Tibial nerve (tissue), 4 donors: ENCODE data around the gene SPON1. TPM values are rescaled to one million over a fixed set of nuclear protein-coding genes. Genes with fewer than 3 reads are reported as not detected.
A peak's percentile ranks its signal among the peaks of the same experiment; 100 is the strongest.
"Not testable (repeated sequence)": the region's sequence is repeated elsewhere in the genome, so short reads cannot be mapped to it uniquely, and the experiment has no call there.

ENCODE experiments used
- DNase-seq, 2 donors: peaks; one replicate each; pipeline ENCODE4 v3.0.0-alpha.2; 2019; ENCODE audit warnings: low spot score in 2 of 2
- H3K27ac ChIP-seq, 4 donors: fragments of 200-600 bp; sonication (generic) in 3 of 4; one replicate each; pipeline ENCODE4 v1.5.1; 2017 to 2019; ENCODE audit warnings: mild to moderate bottlenecking in 1 of 4
- H3K27me3 ChIP-seq, 2 donors: fragments of 200-600 bp; sonication (generic) in 1 of 2; one replicate each; pipeline versions ENCODE4 v1.5.1 to v1.6.0; 2017 to 2019
- H3K36me3 ChIP-seq, 3 donors: fragments of 200-600 bp; sonication (generic); one replicate each; pipeline ENCODE4 v1.5.1; 2018 to 2019
- H3K4me1 ChIP-seq, 4 donors: fragments of 200-600 bp; sonication (generic) in 3 of 4; one replicate each; pipeline ENCODE4 v1.5.1; 2017 to 2019
- H3K4me3 ChIP-seq, 4 donors: fragments of 200-600 bp; sonication (generic) in 3 of 4; one replicate each; pipeline ENCODE4 v1.5.1; 2017 to 2019; ENCODE audit warnings: mild to moderate bottlenecking in 1 of 4, moderate library complexity in 1 of 4
- H3K9me3 ChIP-seq, 4 donors: fragments of 200-600 bp; sonication (generic) in 3 of 4; one replicate each; pipeline ENCODE4 v1.5.1; 2017 to 2019
- EP300 ChIP-seq, 2 donors: sonication (generic); formaldehyde crosslinking; IDR thresholded peaks; one replicate each; pipeline ENCODE4 v1.6.1; 2017; ENCODE audit warnings: antibody characterized with exemption in 2 of 2, mild to moderate bottlenecking in 1 of 2
- POLR2A ChIP-seq, 2 donors: fragments of 450-650 bp; IDR thresholded peaks; one replicate each; pipeline ENCODE4 v1.6.1; 2017; ENCODE audit warnings: antibody characterized with exemption in 2 of 2, mild to moderate bottlenecking in 2 of 2, moderate library complexity in 2 of 2
- WGBS, 2 donors: methylation state at CpG; one replicate each; pipeline ENCODE4 v1.1.5; 2018; 5-methylcytosine and 5-hydroxymethylcytosine counted together
- total RNA-seq, 4 donors: library from RNA; depleted of rRNA; stranded (reverse); fragments of >200 nt; gene quantifications; one replicate each; pipeline ENCODE4 v1.1.0, GENCODE V29; 2016
- TF ChIP-seq, protein P1 (sequence below), 5 experiments: fragments of 200-600 bp in 3 of 5; fragments of 450-650 bp in 2 of 5; sonication (generic) in 3 of 5; IDR thresholded peaks; one replicate each; pipeline ENCODE4 v1.5.1; 2016 to 2019; ENCODE audit warnings: antibody characterized with exemption in 5 of 5, mild to moderate bottlenecking in 3 of 5, moderate library complexity in 2 of 5

The SPON1 gene
- total RNA-seq, 4 donors from 2014 or later = 13.5 to 33.9 (median 30.2) TPM

GRCh38 chr11:14079797-14080196, 117.3 kb downstream of the SPON1 start:
- Histone ChIP-seq H3K36me3 (no peaks in the 10 kb centered on the region), H3K4me3 (no peak overlapping the region), H3K27me3 (no peaks in the 10 kb centered on the region), H3K4me1 (peaks cover 0 to 8% (median 0%) of the 10 kb centered on the region in 4 donors), H3K27ac (no peak overlapping the region), H3K9me3 (no peaks in the 10 kb centered on the region)
- DNase-seq = no peak
- WGBS, 2 donors = 68 to 69% methylated on average over 4 of the region's 4 CpGs
- no peak for TF ChIP-seq EP300 (IDR thresholded peaks at IDR 0.05)
- TF ChIP-seq, protein P1, sequence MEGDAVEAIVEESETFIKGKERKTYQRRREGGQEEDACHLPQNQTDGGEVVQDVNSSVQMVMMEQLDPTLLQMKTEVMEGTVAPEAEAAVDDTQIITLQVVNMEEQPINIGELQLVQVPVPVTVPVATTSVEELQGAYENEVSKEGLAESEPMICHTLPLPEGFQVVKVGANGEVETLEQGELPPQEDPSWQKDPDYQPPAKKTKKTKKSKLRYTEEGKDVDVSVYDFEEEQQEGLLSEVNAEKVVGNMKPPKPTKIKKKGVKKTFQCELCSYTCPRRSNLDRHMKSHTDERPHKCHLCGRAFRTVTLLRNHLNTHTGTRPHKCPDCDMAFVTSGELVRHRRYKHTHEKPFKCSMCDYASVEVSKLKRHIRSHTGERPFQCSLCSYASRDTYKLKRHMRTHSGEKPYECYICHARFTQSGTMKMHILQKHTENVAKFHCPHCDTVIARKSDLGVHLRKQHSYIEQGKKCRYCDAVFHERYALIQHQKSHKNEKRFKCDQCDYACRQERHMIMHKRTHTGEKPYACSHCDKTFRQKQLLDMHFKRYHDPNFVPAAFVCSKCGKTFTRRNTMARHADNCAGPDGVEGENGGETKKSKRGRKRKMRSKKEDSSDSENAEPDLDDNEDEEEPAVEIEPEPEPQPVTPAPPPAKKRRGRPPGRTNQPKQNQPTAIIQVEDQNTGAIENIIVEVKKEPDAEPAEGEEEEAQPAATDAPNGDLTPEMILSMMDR (IDR thresholded peaks at IDR 0.05) = no peak
- TF ChIP-seq POLR2A (IDR thresholded peaks at IDR 0.05) = no peak

- H3K4me1 ChIP-seq = peaks cover 0 to 8% (median 0%) of the 10 kb centered on the region in 4 donors
- TF ChIP-seq POLR2A (IDR thresholded peaks at IDR 0.05) = no peak
- TF ChIP-seq, protein P1 (IDR thresholded peaks at IDR 0.05) = no peak
- no peak for TF ChIP-seq EP300 (IDR thresholded peaks at IDR 0.05)
- no peak overlapping the region for H3K4me3 ChIP-seq
- DNase-seq = no peak
- H3K27ac ChIP-seq = peak overlapping the region in 1 of 4 donors; percentile 24
- H3K36me3 ChIP-seq = no peaks in the 10 kb centered on the region
- no peaks in the 10 kb centered on the region for H3K27me3 ChIP-seq
- no peaks in the 10 kb centered on the region for H3K9me3 ChIP-seq
- WGBS, 2 donors = 16 to 21% methylated on average over 6 of the region's 6 CpGs
Measured at GRCh38 chr11:14081581-14082231, 119.2 kb downstream of the SPON1 start.

GRCh38 chr11:14082338-14082737, 119.8 kb downstream of the SPON1 start:
- Histone ChIP-seq H3K27ac (peak overlapping the region in 1 of 4 donors; percentile 24), H3K36me3 (no peaks in the 10 kb centered on the region), H3K27me3 (no peaks in the 10 kb centered on the region), H3K9me3 (no peaks in the 10 kb centered on the region), H3K4me3 (no peak overlapping the region), H3K4me1 (peaks cover 0 to 8% (median 0%) of the 10 kb centered on the region in 4 donors)
- 35 to 44% methylated on average over 5 of the region's 5 CpGs for WGBS, 2 donors
- TF ChIP-seq EP300 (IDR thresholded peaks at IDR 0.05) (no peak), POLR2A (IDR thresholded peaks at IDR 0.05) (no peak)
- TF ChIP-seq, protein P1 (IDR thresholded peaks at IDR 0.05) = no peak
- no peak for DNase-seq

DNA sequence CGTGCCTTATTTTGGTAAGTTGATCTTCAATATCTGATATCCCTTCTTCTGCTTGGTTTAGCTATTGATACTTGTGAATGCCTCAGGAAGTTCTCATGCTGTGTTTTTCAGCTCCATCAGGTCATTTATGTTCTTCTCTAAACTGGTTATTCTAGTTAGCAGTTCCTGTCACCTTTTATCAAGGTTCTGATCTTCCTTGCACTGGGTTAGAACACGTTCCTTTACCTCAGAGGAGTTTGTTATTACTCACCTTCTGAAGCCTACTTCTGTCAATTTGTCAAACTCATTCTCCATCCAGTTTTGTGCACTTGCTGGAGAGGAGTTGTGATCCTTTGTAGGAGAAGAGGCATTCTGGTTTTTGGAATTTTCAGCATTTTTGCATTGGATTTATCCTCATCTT, 126.3 kb downstream of the SPON1 start:
- not testable (repeated sequence) for H3K4me3 ChIP-seq, DNase-seq, H3K9me3 ChIP-seq, H3K36me3 ChIP-seq, H3K4me1 ChIP-seq, H3K27ac ChIP-seq, H3K27me3 ChIP-seq
- WGBS, 2 donors = 88 to 95% methylated on average over 2 of the region's 2 CpGs

DNA sequence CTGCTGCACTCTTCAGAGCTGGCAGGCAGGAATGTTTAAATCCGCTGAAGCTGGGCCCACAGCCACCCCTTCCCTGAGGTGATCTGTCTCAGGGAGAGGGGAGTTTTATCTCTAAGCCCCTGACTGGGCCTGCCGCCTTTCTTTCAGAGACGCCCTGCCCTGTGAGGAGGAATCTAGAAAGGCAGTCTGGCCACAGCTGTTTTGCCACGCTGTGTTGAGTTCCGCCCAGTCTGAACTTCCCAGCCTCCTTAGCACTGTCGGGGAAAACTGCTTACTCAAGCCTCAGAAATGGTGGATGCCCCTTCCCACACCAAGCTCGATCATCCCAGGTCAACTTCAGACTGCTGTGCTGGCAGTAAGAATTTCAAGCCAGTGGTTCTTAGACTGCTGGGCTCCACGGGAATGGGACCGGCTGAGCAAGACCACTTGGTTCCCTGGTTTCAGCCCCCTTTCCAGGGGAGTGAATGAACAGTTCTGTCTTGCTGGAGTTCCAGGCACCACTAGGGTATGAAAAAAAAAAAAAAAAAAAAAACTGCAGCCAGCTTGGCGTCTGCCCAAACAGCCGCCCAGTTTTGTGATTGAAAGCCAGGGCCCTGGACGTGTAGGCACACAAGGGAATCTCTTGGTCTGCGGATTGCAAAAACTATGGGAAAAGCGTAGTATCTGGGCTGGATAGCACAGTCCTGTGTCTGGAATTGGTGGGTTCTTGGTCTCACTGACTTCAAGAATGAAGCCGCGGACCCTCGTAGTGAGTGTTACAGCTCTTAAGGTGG, 127.4 kb downstream of the SPON1 start:
- Histone ChIP-seq H3K9me3 (no peaks in the 10 kb centered on the region), H3K4me1 (no peaks in the 10 kb centered on the region), H3K4me3 (no peak overlapping the region), H3K27ac (no peak overlapping the region), H3K27me3 (no peaks in the 10 kb centered on the region), H3K36me3 (no peaks in the 10 kb centered on the region)
- no peak for DNase-seq
- TF ChIP-seq, protein P1 (IDR thresholded peaks at IDR 0.05) = no peak
- TF ChIP-seq EP300 (IDR thresholded peaks at IDR 0.05) (no peak), POLR2A (IDR thresholded peaks at IDR 0.05) (no peak)
- 44 to 61% methylated on average over 14 to 16 of the region's 17 CpGs for WGBS, 2 donors

DNA sequence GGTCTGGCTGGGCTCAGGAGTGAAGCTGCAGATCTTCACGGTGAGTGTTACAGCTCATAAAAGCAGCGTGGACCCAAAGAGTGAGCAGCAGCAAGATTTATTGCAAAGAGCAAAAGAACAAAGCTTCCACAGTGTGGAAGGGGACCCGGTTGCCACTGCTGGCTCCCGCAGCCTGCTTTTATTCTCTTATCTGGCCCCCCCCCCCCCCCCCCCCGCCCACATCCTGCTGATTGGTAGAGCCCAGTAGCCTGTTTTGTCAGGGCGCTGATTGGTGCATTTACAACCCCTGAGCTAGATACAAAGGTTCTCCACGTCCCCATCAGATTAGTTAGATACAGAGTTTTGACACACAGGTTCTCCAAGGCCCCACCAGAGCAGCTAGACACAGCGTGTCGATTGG, 128.1 kb downstream of the SPON1 start:
- not testable (repeated sequence) for H3K4me3 ChIP-seq, H3K36me3 ChIP-seq, DNase-seq, H3K9me3 ChIP-seq, H3K27me3 ChIP-seq, H3K27ac ChIP-seq, H3K4me1 ChIP-seq
- 30 to 55% methylated on average over 4 to 7 of the region's 9 CpGs for WGBS, 2 donors
